Measurements from ENCODE around the gene TMEM253. TPM values are rescaled to one million over a fixed set of nuclear protein-coding genes. Genes with fewer than 3 reads are reported as not detected.

TMEM253 gene
- total RNA-seq, 4 donors from 2014 or later: 0.44 to 1.8 TPM; not detected in 2

- TF ChIP-seq CTCF (IDR thresholded peaks at IDR 0.05; ENCODE audit: low read depth): no peak
Observed at GRCh38 chr14:21097636-21098075, 3.2 kb upstream of the TMEM253 start.

GRCh38 chr14:21098076-21098891 is 2.6 kb upstream of the TMEM253 start, which contains the start of gene ZNF219:
TSS of gene ZNF219 (minus strand) at chr14:21098655. CDS start at chr14:21093591, 5,064 bp downstream.
- no peak for TF ChIP-seq CTCF (IDR thresholded peaks at IDR 0.05; ENCODE audit: low read depth)

- no peak for TF ChIP-seq CTCF (IDR thresholded peaks at IDR 0.05; ENCODE audit: low read depth)
Observed at GRCh38 chr14:21098892-21099595, 1.8 kb upstream of the TMEM253 start.

GRCh38 chr14:21099596-21099985 is 1.3 kb upstream of the TMEM253 start:
- TF ChIP-seq CTCF (IDR thresholded peaks at IDR 0.05; ENCODE audit: low read depth): no peak

- no peak for TF ChIP-seq CTCF (IDR thresholded peaks at IDR 0.05; ENCODE audit: low read depth)
Observed at GRCh38 chr14:21101802-21102413, 1.0 kb downstream of the TMEM253 start.

GRCh38 chr14:21102521-21103410 is 1.9 kb downstream of the TMEM253 start:
- TF ChIP-seq CTCF (IDR thresholded peaks at IDR 0.05; ENCODE audit: low read depth): no peak
